MCF 10A (cell line): Measurements from ENCODE around the gene NEBL. TPM values are rescaled to one million over a fixed set of nuclear protein-coding genes. Genes with fewer than 3 reads are reported as not detected.

Experiments
- BruUV-seq: library from RNA; stranded (reverse); fragments of 400-500 nt; replicated peaks from 2 replicates; lab custom pipeline; 2021; lab: Mats Ljungman, UMichigan
- CTCF ChIA-PET: fragments of 300-600 bp; sonication (Branson Sonifier 250); formaldehyde crosslinking; extraction: SDS; loops from one replicate; lab custom pipeline; 2021; ENCODE audit warnings: antibody characterized with exemption, inconsistent platforms; lab: Yijun Ruan, JAX
- POLR2A ChIA-PET: fragments of 300-600, 350-650 bp; sonication (Branson Sonifier 250); formaldehyde crosslinking; extraction: SDS; loops from one replicate; lab custom pipeline; 2020; ENCODE audit warnings: antibody characterized with exemption, inconsistent platforms; lab: Yijun Ruan, JAX
- DNase-seq: peaks from one replicate; pipeline ENCODE4 v3.0.0-alpha.2; 2018; ENCODE audit not compliant: unreplicated experiment
- H3K27ac Mint-ChIP-seq: one replicate; pipeline ENCODE4 v1.8.0; 2022; ENCODE audit warnings: mild to moderate bottlenecking, low read depth, mixed read lengths; ENCODE audit not compliant: unreplicated experiment
- H3K27me3 Mint-ChIP-seq: one replicate; pipeline ENCODE4 v1.8.0; 2022; ENCODE audit warnings: mixed read lengths; ENCODE audit not compliant: insufficient read depth, unreplicated experiment
- H3K36me3 Mint-ChIP-seq: one replicate; pipeline ENCODE4 v1.8.0; 2022; ENCODE audit warnings: mild to moderate bottlenecking, moderate library complexity, mixed read lengths; ENCODE audit not compliant: insufficient read depth, unreplicated experiment
- H3K4me1 Mint-ChIP-seq: one replicate; pipeline ENCODE4 v1.8.0; 2022; ENCODE audit warnings: mixed read lengths; ENCODE audit not compliant: insufficient read depth, unreplicated experiment
- H3K4me3 Mint-ChIP-seq: one replicate; pipeline ENCODE4 v1.8.0; 2022; ENCODE audit warnings: mild to moderate bottlenecking, moderate library complexity, mixed read lengths; ENCODE audit not compliant: unreplicated experiment
- H3K9me3 Mint-ChIP-seq: one replicate; pipeline ENCODE4 v1.8.0; 2022; ENCODE audit warnings: mixed read lengths; ENCODE audit not compliant: unreplicated experiment
- CTCF ChIP-seq: fragments of 200-600 bp; IDR thresholded peaks from one replicate; pipeline ENCODE4 v1.8.0; 2022; ENCODE audit warnings: antibody characterized with exemption, mild to moderate bottlenecking; ENCODE audit not compliant: unreplicated experiment
- intact Hi-C: fragments of 100-400 bp; cut with micrococcal nuclease; formaldehyde crosslinking; loops from 2 replicates; pipeline ENCODE4 v1.14.1; 2022
- total RNA-seq: library from RNA; stranded (reverse); gene quantifications from 2 replicates; pipeline ENCODE4 v1.2.3, GENCODE V29; 2022

Gene NEBL
- total RNA-seq, 1 experiment from 2014 or later = 30.6 TPM

DNA sequence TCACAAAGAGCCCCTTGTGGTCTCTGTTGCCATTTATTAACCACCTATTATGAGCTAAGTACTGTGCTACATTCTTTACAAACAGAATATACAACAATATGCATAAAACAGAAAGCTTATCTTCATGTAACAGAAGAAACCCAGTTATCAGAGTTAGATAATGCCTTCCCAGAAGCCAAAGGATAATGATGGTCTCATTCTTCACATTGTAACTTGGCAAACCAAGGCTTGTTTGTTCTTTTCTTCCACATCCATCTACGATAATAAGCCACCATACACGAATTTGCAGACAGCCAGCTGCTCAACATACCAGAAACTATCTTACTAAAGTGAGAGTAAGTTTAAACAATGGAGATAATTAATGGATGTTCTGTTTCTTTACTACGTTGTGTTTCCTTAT, 127.6 kb downstream of the NEBL start:
- Mint-ChIP-seq H3K27me3 (no peaks in the 10 kb centered on the region), H3K4me1 (peaks cover 9% of the 10 kb centered on the region), H3K27ac (no peak overlapping the region), H3K4me3 (no peak overlapping the region), H3K36me3 (no peaks in the 10 kb centered on the region), H3K9me3 (no peaks in the 10 kb centered on the region)
- CTCF ChIA-PET = interaction anchor here (0.5 to 3.5 kb wide), 21 partner anchors 8 to 1646 kb away, joined by 3 to 29 read pairs (median 4); no protein-coding TSS in a partner anchor
- POLR2A ChIA-PET = interaction anchor here (1.4 to 1.8 kb wide), 4 partner anchors 952 to 1359 kb away, joined by 4 to 13 read pairs (median 6); partner anchors contain the start of gene PLXDC2
- TF ChIP-seq CTCF = no peak
- BruUV-seq = no TSS peak
- intact Hi-C loops = loop anchor here (1.0 to 10.0 kb wide), 7 partner anchors 765 to 1977 kb away; no protein-coding TSS in a partner anchor
- no peak for DNase-seq

DNA sequence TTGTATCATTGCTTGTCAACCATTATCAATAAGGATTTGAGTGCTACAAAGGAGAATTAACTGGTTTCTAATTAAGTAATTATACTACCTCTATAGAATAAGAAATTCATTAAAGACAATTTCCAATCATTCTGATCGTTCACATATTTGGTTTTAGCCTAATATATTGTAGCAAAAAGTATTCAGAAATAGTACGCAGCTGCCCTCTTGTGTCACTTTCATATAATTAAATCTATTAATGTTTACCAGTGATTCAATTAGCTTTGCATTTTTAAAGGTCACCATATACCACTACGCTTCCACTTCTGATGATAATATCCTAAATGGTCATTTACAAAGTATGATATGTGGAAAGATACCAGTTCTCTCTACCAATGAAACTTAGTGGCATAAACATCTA, 128.3 kb downstream of the NEBL start:
- peak; percentile 42 for DNase-seq
- no peak overlapping the region for H3K27ac Mint-ChIP-seq
- BruUV-seq = no TSS peak
- H3K4me1 Mint-ChIP-seq = peaks cover 9% of the 10 kb centered on the region
- H3K4me3 Mint-ChIP-seq = no peak overlapping the region
- CTCF ChIA-PET = interaction anchor here (0.5 to 3.5 kb wide), 25 partner anchors 8 to 1855 kb away, joined by 3 to 29 read pairs (median 4); no protein-coding TSS in a partner anchor
- H3K9me3 Mint-ChIP-seq = no peaks in the 10 kb centered on the region
- H3K36me3 Mint-ChIP-seq = no peaks in the 10 kb centered on the region
- intact Hi-C loops = loop anchor here (1.0 to 10.0 kb wide), 7 partner anchors 764 to 1977 kb away; no protein-coding TSS in a partner anchor
- POLR2A ChIA-PET = interaction anchor here (0.6 to 1.8 kb wide), 9 partner anchors 237 to 1358 kb away, joined by 3 to 13 read pairs (median 4); partner anchors contain the start of gene PLXDC2
- H3K27me3 Mint-ChIP-seq = no peaks in the 10 kb centered on the region
- TF ChIP-seq CTCF = peak; percentile 58

- no peaks in the 10 kb centered on the region for H3K27me3 Mint-ChIP-seq
- no TSS peak for BruUV-seq
- no peaks in the 10 kb centered on the region for H3K9me3 Mint-ChIP-seq
- no peak for TF ChIP-seq CTCF
- no peak overlapping the region for H3K4me3 Mint-ChIP-seq
- peak overlapping the region; percentile 68 for H3K27ac Mint-ChIP-seq
- POLR2A ChIA-PET = interaction anchor here (0.6 kb wide), 2 partner anchors 650 to 758 kb away, joined by 3 read pairs; no protein-coding TSS in a partner anchor
- H3K36me3 Mint-ChIP-seq = no peaks in the 10 kb centered on the region
- intact Hi-C loops = loop anchor here (5.0 to 10.0 kb wide), 3 partner anchors 762 to 1975 kb away; no protein-coding TSS in a partner anchor
- DNase-seq = peak; percentile 42
- H3K4me1 Mint-ChIP-seq = peaks cover 9% of the 10 kb centered on the region
- CTCF ChIA-PET = interaction anchor here (0.7 to 2.7 kb wide), 2 partner anchors 869 to 950 kb away, joined by 3 to 14 read pairs; no protein-coding TSS in a partner anchor
These were observed 130.1 kb downstream of the NEBL start for GRCh38 chr10:20767028-20767427.

DNA sequence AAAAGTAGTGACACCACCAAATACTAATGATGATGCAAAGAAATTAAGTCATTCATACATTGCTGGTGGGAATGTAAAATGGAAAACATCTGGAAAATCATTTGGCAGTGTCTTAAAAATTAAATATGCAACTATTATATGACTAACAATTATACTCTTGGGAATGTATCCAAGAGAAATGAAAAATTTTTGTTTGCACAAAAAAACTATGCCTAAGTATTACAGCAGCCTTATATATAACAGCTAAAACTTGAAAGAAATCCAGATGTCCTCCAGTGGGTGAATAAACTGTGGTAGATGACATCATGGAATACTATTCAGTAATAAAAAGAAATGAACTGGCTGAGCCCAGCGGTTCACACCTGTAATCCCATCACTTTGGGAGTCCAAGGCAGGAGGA, 132.0 kb downstream of the NEBL start:
- ChIA-PET CTCF (interaction anchor here (0.7 kb wide), 1 partner anchor 486 kb away, joined by 3 read pairs; no protein-coding TSS in a partner anchor), POLR2A (interaction anchor here (1.0 kb wide), 1 partner anchor 30 kb away, joined by 3 read pairs; no protein-coding TSS in a partner anchor)
- H3K9me3 Mint-ChIP-seq = no peaks in the 10 kb centered on the region
- BruUV-seq = no TSS peak
- H3K4me3 Mint-ChIP-seq = no peak overlapping the region
- intact Hi-C loops = loop anchor here (5.0 to 10.0 kb wide), 3 partner anchors 760 to 1973 kb away; no protein-coding TSS in a partner anchor
- no peak for DNase-seq
- H3K27ac Mint-ChIP-seq = no peak overlapping the region
- peaks cover 9% of the 10 kb centered on the region for H3K4me1 Mint-ChIP-seq
- no peak for TF ChIP-seq CTCF
- H3K36me3 Mint-ChIP-seq = no peaks in the 10 kb centered on the region
- no peaks in the 10 kb centered on the region for H3K27me3 Mint-ChIP-seq
